Measurements from ENCODE around the gene TERT. TPM values are rescaled to one million over a fixed set of nuclear protein-coding genes. Genes with fewer than 3 reads are reported as not detected.

Gene TERT
- polyA plus RNA-seq, 1 donor from 2014 or later = not detected

DNA sequence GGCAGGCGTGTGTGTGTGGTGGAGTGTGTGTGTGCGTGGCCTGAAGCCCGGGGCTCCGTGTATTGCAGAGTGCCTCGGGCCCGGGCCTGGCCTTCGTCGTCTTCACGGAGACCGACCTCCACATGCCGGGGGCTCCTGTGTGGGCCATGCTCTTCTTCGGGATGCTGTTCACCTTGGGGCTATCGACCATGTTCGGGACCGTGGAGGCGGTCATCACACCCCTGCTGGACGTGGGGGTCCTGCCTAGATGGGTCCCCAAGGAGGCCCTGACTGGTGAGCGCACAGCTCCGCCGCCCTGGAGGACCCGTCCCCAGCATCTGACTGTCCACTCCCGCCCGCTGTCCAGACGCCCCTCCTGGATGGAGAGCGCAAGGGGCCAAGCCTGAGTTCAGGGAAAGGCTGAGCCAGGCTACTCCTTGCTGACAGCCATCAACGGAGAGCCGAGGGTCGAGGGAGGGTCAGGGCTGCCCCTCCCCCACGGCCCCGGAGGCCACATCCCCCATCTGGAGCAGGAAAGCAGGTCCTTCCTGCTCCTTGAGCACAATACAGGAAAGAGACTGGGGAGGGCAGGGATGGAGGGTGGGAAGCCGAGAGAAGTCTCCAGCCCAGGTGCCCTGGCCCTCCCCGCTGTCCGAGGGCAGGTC is 51.3 kb downstream of the TERT start:
- H3K27me3 ChIP-seq (ENCODE audit: insufficient read depth, low read depth, low read length) = peaks cover 5% of the 10 kb centered on the region
- no peaks in the 10 kb centered on the region for H3K36me3 ChIP-seq (ENCODE audit: insufficient read depth, low read length)
- H3K9me2 ChIP-seq (ENCODE audit: insufficient read depth, low read length) = no peaks in the 10 kb centered on the region
- H4K20me1 ChIP-seq (ENCODE audit: insufficient read depth) = no peaks in the 10 kb centered on the region
- no peak overlapping the region for H3K4me2 ChIP-seq (ENCODE audit: low read length)
- H3K9ac ChIP-seq (ENCODE audit: low read length) = no peak overlapping the region
- no peak overlapping the region for H3K27ac ChIP-seq (ENCODE audit: low read length)
- H3F3A ChIP-seq (ENCODE audit: insufficient read depth, low read length, poor library complexity, severe bottlenecking) = no peaks in the 10 kb centered on the region
- H3K79me2 ChIP-seq (replicated peaks; ENCODE audit: insufficient read depth, low read length) = no peaks in the 10 kb centered on the region
- TF ChIP-seq, protein P1, sequence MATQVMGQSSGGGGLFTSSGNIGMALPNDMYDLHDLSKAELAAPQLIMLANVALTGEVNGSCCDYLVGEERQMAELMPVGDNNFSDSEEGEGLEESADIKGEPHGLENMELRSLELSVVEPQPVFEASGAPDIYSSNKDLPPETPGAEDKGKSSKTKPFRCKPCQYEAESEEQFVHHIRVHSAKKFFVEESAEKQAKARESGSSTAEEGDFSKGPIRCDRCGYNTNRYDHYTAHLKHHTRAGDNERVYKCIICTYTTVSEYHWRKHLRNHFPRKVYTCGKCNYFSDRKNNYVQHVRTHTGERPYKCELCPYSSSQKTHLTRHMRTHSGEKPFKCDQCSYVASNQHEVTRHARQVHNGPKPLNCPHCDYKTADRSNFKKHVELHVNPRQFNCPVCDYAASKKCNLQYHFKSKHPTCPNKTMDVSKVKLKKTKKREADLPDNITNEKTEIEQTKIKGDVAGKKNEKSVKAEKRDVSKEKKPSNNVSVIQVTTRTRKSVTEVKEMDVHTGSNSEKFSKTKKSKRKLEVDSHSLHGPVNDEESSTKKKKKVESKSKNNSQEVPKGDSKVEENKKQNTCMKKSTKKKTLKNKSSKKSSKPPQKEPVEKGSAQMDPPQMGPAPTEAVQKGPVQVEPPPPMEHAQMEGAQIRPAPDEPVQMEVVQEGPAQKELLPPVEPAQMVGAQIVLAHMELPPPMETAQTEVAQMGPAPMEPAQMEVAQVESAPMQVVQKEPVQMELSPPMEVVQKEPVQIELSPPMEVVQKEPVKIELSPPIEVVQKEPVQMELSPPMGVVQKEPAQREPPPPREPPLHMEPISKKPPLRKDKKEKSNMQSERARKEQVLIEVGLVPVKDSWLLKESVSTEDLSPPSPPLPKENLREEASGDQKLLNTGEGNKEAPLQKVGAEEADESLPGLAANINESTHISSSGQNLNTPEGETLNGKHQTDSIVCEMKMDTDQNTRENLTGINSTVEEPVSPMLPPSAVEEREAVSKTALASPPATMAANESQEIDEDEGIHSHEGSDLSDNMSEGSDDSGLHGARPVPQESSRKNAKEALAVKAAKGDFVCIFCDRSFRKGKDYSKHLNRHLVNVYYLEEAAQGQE (IDR thresholded peaks at IDR 0.05; ENCODE audit: borderline replicate concordance) = no peak
- no peak for TF ChIP-seq POLR2AphosphoS5 (IDR thresholded peaks at IDR 0.05)
- no peak overlapping the region for H2AFZ ChIP-seq (ENCODE audit: low read depth, low read length)
- H3K4me3 ChIP-seq (ENCODE audit: low read length) = no peak overlapping the region
- no peaks in the 10 kb centered on the region for H3K9me3 ChIP-seq (ENCODE audit: low read length)

GRCh38 chr5:1242733-1243486 is 52.0 kb downstream of the TERT start:
- Histone ChIP-seq H3K79me2 (replicated peaks; ENCODE audit: insufficient read depth, low read length) (no peaks in the 10 kb centered on the region), H3K4me2 (ENCODE audit: low read length) (no peak overlapping the region)
- TF ChIP-seq MXI1 (conservative IDR thresholded peaks at IDR 0.05; ENCODE audit: poor library complexity, severe bottlenecking) (no peak), SMC3 (conservative IDR thresholded peaks at IDR 0.05; ENCODE audit: poor library complexity) (no peak), TAF1 (IDR thresholded peaks at IDR 0.05; ENCODE audit: low read depth) (no peak), EZH2 (IDR thresholded peaks at IDR 0.05; ENCODE audit: borderline replicate concordance, insufficient read depth, low read length, poor library complexity, severe bottlenecking) (no peak), POLR2AphosphoS5 (IDR thresholded peaks at IDR 0.05) (no peak), RAD21 (conservative IDR thresholded peaks at IDR 0.05) (no peak), EP300 (conservative IDR thresholded peaks at IDR 0.05; ENCODE audit: poor library complexity, severe bottlenecking) (no peak)
- TF ChIP-seq, protein P2, sequence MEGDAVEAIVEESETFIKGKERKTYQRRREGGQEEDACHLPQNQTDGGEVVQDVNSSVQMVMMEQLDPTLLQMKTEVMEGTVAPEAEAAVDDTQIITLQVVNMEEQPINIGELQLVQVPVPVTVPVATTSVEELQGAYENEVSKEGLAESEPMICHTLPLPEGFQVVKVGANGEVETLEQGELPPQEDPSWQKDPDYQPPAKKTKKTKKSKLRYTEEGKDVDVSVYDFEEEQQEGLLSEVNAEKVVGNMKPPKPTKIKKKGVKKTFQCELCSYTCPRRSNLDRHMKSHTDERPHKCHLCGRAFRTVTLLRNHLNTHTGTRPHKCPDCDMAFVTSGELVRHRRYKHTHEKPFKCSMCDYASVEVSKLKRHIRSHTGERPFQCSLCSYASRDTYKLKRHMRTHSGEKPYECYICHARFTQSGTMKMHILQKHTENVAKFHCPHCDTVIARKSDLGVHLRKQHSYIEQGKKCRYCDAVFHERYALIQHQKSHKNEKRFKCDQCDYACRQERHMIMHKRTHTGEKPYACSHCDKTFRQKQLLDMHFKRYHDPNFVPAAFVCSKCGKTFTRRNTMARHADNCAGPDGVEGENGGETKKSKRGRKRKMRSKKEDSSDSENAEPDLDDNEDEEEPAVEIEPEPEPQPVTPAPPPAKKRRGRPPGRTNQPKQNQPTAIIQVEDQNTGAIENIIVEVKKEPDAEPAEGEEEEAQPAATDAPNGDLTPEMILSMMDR (IDR thresholded peaks at IDR 0.05; ENCODE audit: poor library complexity, severe bottlenecking) = no peak
- TF ChIP-seq, protein P1 (IDR thresholded peaks at IDR 0.05; ENCODE audit: borderline replicate concordance) = no peak

More at GRCh38 chr5:1242733-1243486, 52.0 kb downstream of the TERT start:
- Histone ChIP-seq H3K9me2 (ENCODE audit: insufficient read depth, low read length) (no peaks in the 10 kb centered on the region), H4K20me1 (ENCODE audit: insufficient read depth) (no peaks in the 10 kb centered on the region), H3K36me3 (ENCODE audit: insufficient read depth, low read length) (no peaks in the 10 kb centered on the region), H3K27me3 (ENCODE audit: insufficient read depth, low read depth, low read length) (peaks cover 5% of the 10 kb centered on the region), H3F3A (ENCODE audit: insufficient read depth, low read length, poor library complexity, severe bottlenecking) (no peaks in the 10 kb centered on the region), H3K9ac (ENCODE audit: low read length) (no peak overlapping the region), H3K9me3 (ENCODE audit: low read length) (no peaks in the 10 kb centered on the region), H3K4me3 (ENCODE audit: low read length) (no peak overlapping the region), H3K27ac (ENCODE audit: low read length) (no peak overlapping the region), H2AFZ (ENCODE audit: low read depth, low read length) (no peak overlapping the region)

Data from neural cell (in vitro differentiated cells).